CD4-positive, alpha-beta T cell treated with Interleukin-6 at 100 ng/mL for 8 hours (primary cell): ENCODE data around the gene RPF1.
"Not testable (repeated sequence)": the region's sequence is repeated elsewhere in the genome, so short reads cannot be mapped to it uniquely, and the experiment has no call there.

Experiments
- DNase-seq: peaks from one replicate; pipeline ENCODE4 v3.0.0-alpha.2; 2020; ENCODE audit warnings: mixed read lengths, low spot score

RPF1 gene, protein sequence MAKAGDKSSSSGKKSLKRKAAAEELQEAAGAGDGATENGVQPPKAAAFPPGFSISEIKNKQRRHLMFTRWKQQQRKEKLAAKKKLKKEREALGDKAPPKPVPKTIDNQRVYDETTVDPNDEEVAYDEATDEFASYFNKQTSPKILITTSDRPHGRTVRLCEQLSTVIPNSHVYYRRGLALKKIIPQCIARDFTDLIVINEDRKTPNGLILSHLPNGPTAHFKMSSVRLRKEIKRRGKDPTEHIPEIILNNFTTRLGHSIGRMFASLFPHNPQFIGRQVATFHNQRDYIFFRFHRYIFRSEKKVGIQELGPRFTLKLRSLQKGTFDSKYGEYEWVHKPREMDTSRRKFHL

DNA sequence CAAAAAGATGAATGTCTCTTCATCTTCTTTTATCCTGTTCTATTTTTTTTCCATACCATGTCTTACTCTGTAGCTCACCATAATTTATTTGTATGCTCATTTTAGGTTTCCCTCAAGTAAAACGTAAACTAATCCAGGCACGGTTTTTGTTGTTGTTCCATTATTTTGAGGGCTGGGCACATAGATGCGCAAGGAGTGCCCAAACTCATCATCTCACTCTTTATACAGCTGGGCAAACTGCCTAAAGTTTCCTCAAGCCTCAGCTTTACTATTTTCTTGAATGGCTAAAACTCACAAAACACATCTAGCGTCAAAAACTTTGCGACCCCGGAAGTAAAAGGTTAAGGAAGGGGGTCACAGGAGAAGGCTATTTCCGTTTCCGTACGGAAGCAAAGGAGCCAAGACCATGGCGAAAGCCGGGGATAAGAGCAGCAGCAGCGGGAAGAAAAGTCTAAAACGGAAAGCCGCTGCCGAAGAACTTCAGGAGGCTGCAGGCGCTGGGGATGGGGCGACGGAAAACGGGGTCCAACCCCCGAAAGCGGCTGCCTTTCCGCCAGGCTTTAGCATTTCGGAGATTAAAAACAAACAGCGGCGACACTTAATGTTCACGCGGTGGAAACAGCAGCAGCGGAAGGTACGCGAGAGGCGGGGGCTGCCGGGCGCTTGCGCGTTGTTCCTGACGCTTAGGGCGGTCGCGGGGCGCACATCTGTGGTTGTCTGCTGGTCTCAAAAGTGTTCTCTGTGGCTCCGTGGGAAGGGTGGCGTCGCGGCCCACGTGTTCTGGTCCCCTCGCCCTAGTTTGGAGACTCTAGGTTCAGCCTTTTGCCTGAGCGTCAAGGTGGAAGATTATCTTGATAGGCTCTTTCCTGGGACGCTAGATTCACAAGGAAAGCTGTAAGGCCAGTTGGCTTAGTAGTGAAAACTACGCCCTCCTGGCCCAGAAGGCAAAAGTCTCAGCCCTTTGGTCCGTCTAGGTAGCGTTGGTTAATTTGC, at the start of gene RPF1:
Gene RPF1, plus strand, starts transcription at position 391 of the 993 bp plus-strand sequence. Its CDS starts 16 bp downstream, at position 407.
- DNase-seq = peak; percentile 75

DNA sequence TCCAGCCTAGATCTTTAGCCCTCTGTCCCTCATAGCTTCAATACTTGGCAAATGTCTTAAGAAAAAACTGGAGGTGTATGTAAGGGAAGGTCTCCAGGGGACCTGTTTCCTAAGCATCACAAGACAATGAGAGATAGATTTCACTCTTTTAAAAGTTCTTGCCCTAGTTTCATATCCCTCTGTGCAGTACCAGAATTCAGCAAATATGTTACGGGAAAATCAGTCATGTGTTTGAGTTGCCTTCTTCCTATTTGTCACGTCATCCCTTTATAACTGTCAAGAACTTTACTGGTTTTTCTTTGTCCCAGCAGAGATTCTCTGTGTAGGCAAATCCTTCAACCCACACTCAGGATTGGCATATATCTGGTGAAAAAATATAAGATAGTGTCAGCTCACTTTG, 48.5 kb upstream of the RPF1 start:
- DNase-seq = no peak

DNA sequence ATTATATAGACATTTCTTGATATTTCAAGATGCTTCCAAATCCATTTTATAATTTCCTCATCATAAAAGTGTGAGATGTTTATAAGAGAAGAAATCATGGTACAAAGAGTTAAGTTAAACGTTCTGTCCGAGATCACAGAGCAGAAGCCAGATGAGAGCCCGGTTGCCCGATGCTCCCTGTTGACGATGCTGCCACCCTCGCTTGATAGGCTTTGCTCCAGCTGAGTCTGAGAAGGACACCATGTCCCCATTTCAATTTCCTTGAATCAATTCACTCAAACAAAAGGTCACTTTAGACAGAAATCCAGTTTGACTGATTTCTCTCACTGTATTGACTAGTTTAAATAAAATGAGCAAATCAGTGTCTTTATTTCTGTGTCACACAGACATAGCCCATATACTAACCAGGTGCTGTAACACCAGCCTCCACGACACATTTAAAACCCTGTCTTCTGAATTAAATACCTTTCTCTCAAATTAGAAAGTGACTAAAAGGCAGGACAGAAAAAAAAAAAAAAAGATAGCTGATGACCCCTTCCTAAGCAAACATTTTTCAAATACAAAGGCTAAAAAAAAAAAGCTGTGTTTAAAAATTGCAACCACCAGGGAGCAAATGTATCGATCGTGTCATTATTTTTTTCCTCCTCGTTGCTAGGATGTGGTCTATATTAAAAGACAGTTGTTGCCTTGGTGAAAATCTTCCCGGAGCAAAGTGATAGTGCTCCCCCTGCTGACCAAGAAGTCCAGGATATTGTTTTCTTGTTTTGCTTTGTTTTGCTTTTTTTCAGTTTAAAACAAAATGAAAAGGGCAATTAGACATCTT, 45.6 kb upstream of the RPF1 start:
- peak; percentile 76 for DNase-seq

DNA sequence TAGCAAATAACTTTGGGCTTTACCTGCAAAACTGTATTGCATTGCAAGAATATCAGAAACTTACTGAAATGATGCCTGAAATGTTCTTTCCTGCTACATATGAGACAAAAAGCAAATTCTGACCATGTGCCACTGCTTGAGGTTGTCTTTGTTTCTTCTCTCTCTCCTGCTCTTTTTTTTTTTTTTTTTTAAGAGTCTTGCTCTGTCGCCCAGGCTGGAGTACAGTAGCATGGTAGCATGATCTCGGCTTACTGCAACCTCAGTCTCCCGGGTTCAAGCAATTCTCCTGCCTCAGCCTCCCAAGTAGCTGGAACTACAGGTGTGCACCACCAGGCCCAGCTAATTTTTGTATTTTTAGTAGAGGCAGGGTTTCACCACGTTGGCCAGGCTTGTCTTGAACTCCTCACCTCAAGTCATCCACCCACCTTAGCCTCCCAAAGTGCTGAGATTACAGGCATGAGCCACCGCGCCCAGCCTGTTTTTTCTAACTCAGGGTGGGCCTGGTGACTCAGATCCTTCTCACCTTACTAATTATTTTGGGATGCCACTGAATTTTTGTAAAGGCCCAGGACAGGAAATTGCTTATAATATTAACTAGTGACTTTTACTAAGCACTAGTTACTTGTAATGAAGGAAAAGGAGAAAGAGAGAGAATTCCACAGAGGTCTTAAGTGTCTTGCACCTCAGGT, 44.8 kb upstream of the RPF1 start:
- no peak for DNase-seq

DNA sequence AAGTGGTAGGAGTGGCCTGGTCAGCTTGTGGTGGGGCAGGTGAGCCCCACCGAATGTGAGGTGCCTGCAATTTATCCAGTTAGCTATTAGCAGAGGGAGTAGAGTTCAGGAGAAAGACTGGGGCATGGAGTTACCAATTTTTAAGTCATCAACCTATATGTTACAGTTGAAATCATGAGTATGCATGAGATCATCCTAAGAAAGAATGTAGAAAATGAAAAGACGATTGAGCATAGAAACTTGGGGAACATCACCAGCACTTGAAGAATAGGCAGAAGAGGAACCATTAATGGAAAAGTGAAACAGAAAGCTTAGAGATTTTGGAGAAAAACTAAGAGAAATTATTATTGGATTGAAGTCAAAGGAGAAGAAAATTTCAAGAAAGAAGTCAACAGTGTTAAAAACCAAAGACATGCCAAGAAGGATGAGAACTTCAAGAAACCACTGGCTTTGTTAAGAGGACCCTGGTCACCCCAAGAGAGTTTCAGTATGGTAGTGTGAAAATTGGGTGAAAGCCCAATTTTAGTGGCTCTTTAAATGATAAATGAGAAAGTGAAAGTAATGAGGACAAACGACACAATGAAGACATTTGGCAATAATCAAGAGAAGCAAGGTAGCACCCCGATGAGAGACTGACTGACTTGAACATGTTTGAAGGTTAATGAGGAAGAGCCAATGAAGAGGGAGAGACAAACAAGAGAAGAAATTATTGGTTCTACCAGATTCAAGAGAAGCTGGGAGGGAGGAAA, 44.1 kb upstream of the RPF1 start:
- peak; percentile 8 for DNase-seq

DNA sequence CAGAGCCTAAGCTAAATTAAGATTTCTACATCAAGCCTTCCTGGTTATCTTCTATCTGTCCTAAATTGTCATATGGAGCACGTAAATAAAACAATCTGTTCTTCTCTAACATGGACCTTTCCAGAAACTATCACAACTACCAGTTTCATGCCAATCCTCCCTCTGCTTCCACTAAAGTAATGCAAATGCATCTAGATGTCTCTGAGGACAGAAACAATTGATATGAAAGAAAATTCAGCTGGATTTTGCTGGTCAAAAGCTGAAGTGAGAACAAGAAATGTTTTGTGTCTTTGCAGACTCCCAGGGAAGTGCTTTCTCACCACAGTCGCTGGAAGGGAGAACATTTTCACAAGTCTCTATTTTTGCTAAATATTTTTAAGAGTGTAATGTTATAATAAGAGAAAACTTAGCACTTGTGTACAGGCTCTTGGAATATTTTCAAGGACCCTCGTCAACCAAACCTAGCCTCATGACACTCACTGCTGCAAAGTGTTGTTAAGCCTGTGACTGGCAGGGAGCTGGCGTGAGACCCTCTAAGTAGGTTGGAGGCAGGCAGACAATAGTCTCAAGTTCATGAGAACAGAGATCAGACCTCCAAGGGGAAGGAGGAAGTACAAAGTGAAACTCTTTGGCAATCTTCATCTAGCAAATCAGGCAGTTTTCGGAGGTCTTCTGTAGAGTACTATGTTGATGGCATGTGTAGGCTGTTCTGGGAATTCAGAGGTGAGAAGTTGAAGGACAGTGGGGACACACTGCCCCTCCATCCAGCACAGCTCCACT, 42.0 kb upstream of the RPF1 start:
- DNase-seq = peak; percentile 12

DNA sequence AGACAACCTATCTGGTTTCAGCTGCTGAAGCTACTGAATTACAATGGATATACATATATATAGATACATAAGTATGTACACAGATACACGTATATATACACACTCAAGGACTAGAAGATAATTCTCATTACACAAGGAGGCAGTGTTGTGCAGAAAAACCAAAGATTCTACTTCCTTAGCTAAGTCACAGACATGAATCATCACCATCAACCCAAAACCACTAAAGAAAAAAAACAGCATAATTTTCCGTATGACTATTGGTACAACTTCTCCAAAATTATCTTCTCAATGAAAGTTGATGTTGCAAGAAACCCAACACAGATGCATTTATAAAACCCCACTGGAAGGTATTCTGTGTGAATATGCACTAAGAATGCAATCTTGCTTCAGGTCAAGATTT, 36.8 kb upstream of the RPF1 start:
- peak; percentile 76 for DNase-seq

DNA sequence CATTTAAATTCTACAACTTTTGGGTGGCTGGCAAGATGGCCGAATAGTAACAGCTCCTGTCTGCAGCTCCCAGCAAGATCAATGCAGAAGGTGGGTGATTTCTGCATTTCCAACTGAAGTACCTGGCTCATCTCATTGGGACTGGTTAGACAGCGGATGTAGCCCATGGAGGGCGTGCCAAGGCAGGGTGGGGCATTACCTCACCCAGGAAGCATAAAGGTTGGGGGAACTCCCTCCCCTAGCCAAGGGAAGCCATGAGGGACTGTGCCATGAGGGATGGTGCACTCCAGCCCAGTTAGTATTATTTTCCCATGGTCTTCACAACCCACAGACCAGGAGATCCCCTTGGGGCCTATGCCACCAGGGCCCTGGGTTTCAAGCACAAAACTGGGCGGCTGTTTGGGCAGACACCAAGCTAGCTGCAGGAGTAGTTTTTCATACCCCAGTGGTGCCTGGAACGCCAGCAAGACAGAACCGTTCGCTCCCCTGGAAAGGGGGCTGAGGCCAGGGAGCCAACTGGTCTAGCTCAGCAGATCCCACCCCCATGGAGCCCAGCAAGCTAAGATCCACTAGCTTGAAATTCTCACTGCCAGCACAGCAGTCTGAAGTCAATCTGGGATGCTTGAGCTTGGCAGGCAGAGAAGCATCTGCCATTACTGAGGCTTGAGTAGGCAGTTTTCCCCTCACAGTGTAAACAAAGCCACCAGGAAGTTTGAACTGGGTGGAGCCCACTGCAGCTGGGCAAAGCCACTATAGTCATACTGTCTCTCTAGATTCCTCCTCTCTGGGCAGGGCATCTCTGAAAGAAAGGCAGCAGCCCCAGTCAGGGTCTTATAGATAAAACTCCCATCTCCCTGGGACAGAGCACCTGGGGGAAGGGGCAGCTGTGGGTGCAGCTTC, 36.1 kb upstream of the RPF1 start:
- DNase-seq = peak; percentile 16

DNA sequence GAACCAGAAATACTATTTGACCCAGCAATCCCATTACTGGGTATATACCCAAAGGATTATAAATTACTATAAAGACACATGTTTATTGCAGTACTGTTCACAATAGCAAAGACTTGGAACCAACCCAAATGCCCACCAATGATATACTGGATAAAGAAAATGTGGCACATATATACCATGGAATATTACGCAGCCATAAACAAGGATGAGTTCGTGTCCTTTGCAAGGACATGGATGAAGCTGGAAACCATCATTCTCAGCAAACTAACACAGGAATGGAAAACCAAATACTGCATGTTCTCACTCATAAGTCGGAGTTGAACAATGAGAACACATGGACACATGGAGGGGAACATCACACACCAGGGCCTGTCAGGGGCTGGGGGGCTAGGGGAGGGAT, 30.4 kb upstream of the RPF1 start:
- not testable (repeated sequence) for DNase-seq

DNA sequence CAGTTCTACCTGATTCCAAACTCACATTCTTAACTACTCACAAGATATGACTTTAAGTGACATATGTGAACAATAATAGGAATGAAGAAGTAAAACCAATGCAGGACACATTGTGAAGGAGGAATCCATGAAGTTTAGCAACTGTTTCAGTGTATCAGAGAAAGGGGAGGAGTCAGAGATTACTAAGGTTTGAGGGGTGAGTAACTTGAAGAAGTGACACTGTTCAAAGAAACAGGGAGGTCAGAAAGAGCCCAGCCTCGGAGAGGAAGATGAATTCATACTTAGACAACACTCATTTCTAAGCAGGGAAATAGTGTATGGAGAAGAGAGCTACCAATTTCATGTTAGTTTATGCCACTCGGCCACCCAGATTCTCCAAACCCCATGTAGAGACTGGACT, 28.2 kb upstream of the RPF1 start:
- DNase-seq = no peak

DNA sequence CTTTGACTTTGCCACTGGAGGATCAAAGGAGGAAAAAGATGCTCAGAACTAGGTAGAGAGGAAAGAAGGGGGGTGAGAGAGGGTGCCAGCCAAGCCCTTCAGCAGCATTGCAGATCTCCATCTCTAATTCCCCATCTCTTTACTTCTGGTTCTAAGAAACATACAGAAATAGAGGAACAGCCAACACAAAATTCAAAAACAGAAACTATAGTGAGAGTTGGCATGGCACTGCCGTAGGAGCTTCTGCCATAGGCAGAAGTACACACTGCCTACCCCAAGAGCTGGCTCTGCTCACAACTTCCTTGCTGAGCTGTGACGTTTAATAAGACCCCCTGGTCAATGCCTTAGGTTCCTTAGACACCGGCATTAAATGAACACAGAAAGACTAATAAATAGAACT, 26.6 kb upstream of the RPF1 start:
- no peak for DNase-seq

DNA sequence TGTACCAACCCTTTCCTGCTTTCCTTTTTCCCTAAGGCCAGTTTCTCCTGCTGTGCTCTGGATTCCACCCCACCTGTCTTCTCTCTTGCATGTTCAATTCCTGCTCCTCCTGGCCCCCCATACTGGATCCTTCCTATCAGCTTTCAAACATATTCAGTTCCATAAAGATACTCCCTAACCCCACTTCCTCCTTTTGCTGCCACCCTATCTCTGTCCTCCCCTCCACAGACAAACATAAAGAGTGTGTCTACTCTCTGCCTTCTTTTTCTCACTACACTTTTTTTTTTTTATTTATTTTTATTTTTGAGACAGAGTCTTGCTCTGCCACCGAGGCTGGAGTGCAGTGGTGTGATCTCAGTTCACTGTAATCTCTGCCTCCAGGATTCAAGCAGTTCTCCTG, 16.9 kb upstream of the RPF1 start:
- no peak for DNase-seq

DNA sequence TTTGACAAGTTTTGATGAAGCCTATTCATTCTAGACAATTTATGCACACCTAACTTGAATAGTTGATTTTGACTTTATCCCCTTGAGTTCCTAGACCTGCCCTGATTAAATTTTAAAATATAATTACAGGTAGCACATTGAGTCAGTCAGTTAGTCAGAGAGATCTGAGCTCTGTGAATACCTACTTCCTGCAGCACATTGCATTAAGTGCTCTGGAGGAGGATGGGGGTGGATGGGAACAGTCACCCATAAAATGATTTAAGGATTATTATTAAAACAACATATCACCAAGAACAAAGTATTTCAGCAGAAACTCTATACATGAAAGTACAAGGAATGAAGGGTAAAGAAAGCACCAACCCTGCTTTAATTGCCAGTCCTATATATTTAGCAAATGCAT, 11.8 kb upstream of the RPF1 start:
- no peak for DNase-seq

DNA sequence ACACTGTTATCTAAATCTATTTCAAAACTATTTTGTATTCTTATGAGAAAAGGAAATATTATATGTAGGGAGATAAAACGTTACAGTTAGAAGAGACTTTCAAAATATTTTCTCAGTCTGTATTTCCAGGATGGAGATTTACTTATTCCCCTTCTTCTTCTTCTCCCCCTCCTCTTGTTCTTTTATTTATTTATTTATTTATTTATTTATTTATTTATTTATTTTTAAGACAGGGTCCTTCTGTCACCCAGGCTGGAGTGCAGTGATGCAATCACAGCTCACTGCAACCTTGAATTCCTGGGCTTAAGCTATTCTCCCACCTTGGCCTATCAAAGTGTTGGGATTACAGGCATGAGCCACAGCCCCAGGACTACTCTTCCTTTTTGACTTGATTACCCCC, 2.8 kb upstream of the RPF1 start:
- DNase-seq = no peak

DNA sequence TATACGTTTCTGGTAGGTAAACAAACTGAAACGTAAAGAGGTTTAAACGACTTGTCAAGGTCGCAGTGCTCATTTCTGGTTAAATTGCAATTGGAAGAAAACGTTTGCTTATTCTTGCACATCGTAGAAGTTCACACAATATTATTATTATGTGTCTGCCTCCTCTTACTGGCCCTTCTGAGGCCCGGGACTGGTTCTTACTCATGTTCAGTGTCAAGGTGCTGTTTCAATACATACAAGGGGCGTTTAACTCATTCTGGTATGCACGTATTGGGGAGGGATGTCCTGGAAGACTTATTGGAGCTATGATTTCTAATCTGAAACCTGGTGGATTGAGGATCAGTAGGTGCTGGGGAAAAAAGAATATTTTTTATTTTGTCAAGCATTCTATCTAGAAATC, 932 bp downstream of the RPF1 start:
- DNase-seq = no peak

DNA sequence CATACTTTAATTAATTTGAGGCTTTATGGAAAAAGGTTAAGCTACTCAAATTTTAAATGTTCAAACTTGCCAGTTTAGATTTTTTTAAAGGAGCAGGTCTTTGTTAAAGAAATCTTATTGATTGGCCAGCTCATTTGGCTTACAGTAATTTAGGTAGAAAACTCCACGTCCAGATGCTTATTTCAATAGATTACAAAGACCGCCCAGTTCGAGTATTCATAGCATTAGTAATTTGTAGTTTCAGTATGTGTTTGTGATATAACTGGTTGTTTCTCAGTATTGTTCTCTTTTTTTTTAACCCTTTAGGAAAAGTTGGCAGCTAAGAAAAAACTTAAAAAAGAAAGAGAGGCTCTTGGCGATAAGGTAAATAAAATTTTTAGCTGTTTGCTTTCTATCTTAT, 1.6 kb downstream of the RPF1 start:
- DNase-seq = no peak

DNA sequence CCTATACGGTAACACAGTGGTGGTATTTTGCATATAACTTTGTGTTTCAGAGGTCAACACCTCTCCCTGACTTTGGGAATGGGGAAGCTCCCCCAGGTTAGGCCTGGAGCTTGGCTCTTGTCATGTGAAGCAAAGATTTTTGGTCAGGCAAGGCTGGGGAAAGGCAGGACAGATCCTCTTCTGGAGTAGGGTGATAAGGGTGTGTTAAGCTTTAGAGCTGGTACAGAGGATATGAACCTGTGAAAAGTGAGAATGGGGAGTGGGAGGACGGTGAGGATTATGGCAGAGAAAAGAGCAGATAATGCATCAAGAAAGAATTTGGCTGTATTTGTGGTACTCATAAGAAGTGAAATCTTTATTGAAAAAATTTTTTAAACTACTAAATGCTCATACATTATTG, 2.3 kb downstream of the RPF1 start:
- no peak for DNase-seq

DNA sequence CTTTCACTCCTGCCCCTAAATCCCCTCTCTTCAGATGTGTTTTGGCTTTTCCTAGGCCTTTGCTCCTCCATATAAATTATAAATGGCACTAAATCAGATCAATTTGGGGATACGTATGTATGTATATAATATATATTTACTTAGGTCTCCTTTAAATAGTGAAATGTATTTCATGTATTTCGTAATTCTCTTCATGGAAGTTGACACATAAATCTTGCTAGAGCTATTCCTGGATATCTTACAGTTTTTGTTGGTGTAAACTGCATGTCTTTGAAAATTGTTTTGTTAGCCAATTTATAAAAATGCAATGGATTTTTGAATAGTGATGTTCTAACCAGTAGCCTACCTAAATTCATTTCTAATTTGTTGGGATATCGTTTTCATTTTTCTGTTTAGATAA, 9.0 kb downstream of the RPF1 start:
- no peak for DNase-seq

DNA sequence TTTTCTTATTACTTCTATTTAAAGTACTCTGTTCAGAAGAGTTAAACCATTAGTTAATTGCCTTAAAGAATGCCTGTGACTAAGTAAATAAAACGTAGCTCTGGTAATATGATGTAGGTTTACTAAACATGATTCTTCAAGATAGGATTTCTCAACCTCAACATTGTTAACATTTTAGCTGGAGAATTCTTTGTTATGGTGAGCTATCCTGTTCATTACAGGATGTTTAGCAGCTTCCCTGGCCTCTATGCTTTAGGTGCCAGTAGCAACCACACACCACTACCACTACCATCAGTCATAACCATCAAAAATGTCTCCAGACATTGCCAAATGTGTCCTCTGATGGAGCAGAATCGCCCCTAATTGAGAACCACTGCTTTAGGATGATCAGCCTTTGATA, 10.7 kb downstream of the RPF1 start:
- no peak for DNase-seq
